IgD-negative memory B cell (primary cell): ENCODE results near the gene RAB11FIP5. TPM values are rescaled to one million over a fixed set of nuclear protein-coding genes. Genes with fewer than 3 reads are reported as not detected.

Source experiments
- H3K27ac Mint-ChIP-seq, 3 donors: one replicate each; pipeline ENCODE4 v1.8.0; 2020 to 2022; ENCODE audit warnings: mild to moderate bottlenecking in 3 of 3, mixed read lengths in 3 of 3, moderate library complexity in 1 of 3
- H3K27me3 Mint-ChIP-seq: one replicate; pipeline ENCODE4 v1.8.0; 2021; ENCODE audit warnings: mixed read lengths
- H3K36me3 Mint-ChIP-seq: one replicate; pipeline ENCODE4 v1.8.0; 2020; ENCODE audit warnings: mild to moderate bottlenecking, mixed read lengths
- H3K4me1 Mint-ChIP-seq, 3 donors: one replicate each; pipeline ENCODE4 v1.8.0; 2020 to 2022; ENCODE audit warnings: mixed read lengths in 3 of 3, mild to moderate bottlenecking in 1 of 3
- H3K4me3 Mint-ChIP-seq, 4 donors: one replicate each; pipeline ENCODE4 v1.8.0; 2020 to 2022; ENCODE audit warnings: mild to moderate bottlenecking in 4 of 4, mixed read lengths in 4 of 4, moderate library complexity in 3 of 4
- H3K9me3 Mint-ChIP-seq, 3 donors: one replicate each; pipeline ENCODE4 v1.8.0; 2020 to 2021; ENCODE audit warnings: mixed read lengths in 3 of 3, mild to moderate bottlenecking in 1 of 3
- polyA plus RNA-seq: library from polyadenylated mRNA; unstranded; fragments of 300-500 nt; fragmentation: Illumina TruSeq; gene quantifications from one replicate; pipeline ENCODE4 v1.2.3, GENCODE V29; 2021

Gene RAB11FIP5
- polyA plus RNA-seq, 1 donor from 2014 or later = 4.8 TPM

DNA sequence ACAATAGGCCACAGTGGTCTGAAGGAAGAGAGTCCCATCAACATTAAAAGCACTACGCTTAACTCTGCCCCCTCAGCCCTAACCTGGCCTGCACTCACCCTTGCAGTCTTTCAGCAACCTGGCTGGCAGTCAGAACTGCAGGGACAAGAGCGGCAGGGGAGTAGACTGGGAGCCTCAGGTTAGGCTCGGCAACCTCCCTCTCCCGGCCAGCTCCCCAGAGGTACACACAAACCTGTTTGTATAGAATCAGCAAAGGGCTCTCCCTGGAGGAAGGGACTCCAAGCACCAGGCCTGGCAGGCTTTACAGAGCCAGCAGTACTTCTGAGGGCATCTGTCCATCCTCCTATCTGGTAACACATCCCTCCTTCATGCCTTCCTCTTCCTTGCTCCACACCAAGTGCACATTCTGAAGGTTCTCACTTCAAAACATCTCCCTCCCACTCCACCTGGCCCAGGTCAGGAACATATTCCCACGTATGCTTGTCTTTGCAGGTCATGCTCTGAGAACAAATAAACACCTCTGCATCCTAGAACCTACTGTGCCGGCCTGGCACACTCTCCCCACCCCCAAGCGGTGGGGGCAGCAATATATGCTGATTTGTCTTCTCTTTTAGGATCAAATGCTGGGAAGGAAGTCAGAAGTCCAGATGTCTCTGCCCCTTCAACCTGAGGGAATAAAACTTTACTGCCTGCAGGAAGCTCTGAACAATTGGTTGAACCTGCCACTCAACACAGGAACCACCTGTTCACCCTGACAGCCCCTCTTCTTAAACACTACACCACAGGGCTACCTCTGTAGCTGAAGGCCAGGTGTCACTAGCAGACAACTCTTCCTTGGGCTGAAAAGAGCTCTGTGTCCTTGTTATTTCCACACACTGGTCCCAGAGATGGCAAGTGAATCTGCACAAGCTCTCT, 28.6 kb downstream of the RAB11FIP5 start:
- no peaks in the 10 kb centered on the region for H3K4me1 Mint-ChIP-seq
- no peaks in the 10 kb centered on the region for H3K36me3 Mint-ChIP-seq
- H3K27me3 Mint-ChIP-seq = no peaks in the 10 kb centered on the region
- H3K27ac Mint-ChIP-seq = peak overlapping the region in 1 of 3 donors; percentile 64
- no peak overlapping the region for H3K4me3 Mint-ChIP-seq
- no peaks in the 10 kb centered on the region for H3K9me3 Mint-ChIP-seq

- Mint-ChIP-seq H3K9me3 (no peaks in the 10 kb centered on the region), H3K27ac (no peak overlapping the region), H3K27me3 (peaks cover 3% of the 10 kb centered on the region), H3K36me3 (peaks cover 1% of the 10 kb centered on the region), H3K4me3 (no peak overlapping the region), H3K4me1 (no peaks in the 10 kb centered on the region)
These were observed 30.0 kb downstream of the RAB11FIP5 start for GRCh38 chr2:73082523-73083410.

DNA sequence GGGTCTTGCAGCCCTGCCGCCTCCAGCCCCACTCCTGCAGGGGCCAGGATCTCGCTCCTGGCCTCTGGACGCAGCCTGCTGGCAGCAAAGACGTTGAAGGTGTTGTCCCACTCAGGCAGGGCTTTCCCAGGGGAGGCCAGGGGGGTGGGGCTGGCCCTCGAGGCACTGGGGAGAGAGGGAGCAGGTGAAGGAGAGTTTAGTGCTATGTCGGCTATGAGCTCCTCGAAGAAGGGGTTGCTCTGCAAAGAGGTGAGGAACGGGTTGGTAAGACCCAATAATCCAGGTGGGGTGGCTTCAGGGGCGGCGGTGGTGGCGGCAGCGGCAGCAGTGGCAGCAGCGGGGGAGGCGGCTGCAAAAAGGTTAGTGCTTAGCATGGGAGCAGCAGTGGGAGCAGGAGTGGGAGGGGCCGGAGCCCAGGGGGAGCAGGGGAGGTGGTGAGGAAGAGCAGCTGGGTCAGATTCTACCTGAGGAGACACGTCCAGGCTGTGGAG, 31.5 kb downstream of the RAB11FIP5 start:
- Mint-ChIP-seq H3K9me3 (no peaks in the 10 kb centered on the region), H3K4me3 (no peak overlapping the region), H3K27me3 (peaks cover 3% of the 10 kb centered on the region), H3K4me1 (no peaks in the 10 kb centered on the region), H3K36me3 (peaks cover 1% of the 10 kb centered on the region), H3K27ac (no peak overlapping the region)

DNA sequence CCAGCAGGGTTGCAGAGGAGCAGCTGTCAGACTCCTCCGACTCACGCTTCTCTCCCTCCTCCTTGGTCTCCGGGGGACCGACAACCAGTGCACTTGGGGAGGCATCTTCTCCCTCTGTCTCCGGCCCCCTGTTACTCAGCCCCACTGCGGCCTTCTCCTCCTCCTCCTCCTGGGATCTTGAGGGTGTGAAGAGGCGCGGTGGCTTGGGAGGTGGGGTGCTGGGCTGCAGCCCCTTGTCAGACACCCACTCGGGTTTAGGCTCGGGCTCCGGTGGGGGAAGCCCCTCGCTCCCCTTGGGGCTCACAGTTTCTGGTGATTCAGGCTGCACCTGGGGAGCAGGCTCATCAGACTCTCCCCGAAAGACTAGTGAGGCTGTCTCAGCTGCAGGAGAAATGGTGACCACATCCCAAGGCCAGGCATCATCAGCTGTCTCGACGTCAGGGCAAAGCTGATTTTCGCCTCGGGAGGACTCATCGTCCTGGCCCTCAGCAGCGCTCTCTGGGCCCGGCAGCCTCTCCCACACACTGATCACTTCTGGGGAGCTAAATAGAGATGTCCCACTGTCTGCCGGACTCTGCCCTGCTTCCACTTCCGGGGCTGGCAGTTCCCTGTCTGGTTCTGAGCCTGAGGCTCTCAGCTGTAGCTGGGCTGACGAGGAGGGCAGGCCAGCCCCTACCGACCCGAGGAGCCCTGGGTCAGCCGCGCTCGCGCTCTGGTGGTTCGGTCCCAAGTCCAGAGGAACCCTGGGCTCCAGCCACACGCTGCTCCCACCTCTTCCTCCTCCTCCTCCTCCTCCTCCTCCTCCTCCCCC, 32.2 kb downstream of the RAB11FIP5 start:
- Mint-ChIP-seq H3K27ac (no peak overlapping the region), H3K9me3 (no peaks in the 10 kb centered on the region), H3K4me3 (no peak overlapping the region), H3K4me1 (no peaks in the 10 kb centered on the region), H3K36me3 (peaks cover 1% of the 10 kb centered on the region), H3K27me3 (peaks cover 3% of the 10 kb centered on the region)

DNA sequence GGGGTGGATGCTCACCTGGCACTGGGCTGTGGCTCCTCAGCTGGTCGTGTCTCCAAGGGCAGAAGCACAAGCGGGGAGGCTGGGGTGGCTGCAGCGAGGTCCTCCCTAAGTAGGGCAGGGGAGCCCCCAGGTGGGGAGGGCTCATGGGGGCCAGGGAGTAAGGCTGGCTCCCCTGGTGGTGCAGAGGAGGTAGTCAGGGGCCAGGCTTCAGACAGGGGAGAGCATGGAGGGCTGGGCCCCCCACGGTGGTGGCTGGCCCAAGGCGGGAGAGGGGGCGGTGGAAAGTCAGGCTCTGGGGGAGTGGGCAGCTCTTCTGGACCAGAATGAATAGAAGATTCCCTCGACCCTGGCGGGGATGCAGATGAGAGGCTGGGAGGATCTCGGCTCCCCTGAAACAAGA, 33.1 kb downstream of the RAB11FIP5 start:
- Mint-ChIP-seq H3K27ac (no peak overlapping the region), H3K36me3 (peaks cover 1% of the 10 kb centered on the region), H3K4me3 (no peak overlapping the region), H3K4me1 (no peaks in the 10 kb centered on the region), H3K27me3 (peaks cover 3% of the 10 kb centered on the region), H3K9me3 (no peaks in the 10 kb centered on the region)

DNA sequence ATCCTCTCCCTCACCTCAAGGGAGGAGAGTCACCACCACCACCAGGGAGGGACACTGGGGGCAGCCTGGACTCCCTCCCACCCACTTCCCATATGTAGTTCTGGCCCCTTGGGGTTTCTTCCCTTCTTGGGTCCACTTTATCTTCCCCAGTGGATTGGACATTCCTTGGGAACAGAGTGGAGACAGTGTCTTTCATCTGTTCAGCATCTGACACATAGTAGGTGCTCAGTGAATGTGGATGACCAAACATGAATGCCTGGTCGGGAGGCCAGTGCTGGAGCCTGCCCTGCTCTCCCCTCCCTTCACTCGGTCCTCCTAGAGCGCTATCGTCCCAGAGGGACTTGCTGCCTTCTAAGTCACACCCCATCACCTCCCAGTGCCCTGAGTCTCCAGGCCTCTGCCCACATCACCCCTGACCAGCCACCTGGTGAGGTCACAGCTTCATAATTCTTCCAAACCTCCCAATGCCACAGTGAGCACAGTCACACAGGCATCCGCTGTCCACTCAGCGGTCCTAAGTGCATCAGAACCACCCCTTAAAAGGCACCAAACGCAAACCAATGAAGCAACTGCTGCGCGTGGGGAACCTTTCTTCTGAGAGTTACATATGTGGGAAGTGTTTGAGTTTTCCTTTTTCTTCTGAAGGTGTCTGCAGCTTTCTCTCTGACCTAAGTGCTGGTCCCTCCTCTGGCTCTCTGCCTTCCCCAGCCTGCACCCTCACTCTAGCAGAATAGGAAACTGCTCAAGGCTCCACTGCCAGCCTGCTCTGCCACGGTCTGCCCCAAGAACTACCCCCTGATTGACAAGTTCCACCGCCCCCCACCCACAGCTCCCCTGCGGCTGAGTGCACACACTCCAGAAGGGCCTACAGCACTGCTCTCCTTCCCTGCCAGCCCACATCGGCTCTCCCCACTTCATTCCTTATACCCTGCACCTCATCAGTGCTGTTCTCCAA, 34.0 kb downstream of the RAB11FIP5 start:
- Mint-ChIP-seq H3K36me3 (peaks cover 1% of the 10 kb centered on the region), H3K4me1 (no peaks in the 10 kb centered on the region), H3K9me3 (no peaks in the 10 kb centered on the region), H3K27ac (peak overlapping the region in 1 of 3 donors; percentile 11), H3K4me3 (no peak overlapping the region), H3K27me3 (peaks cover 3% of the 10 kb centered on the region)

DNA sequence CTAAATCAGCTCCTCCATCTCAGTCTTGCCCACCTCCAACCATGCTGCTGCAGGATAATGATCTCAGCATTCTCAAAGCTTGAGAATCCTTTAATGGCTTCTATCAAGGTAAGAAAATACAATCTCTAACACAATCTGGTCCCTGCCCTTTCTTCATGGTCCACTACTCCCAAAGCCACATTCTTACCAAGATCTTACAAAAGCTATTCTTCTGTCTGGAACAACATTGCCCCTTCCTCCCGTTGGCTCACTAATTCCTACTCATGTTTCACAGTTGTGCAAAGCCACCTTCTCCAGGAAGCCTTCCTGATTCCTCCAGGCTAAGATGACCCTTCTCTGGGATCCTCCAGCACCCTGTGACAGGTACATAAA, 35.3 kb downstream of the RAB11FIP5 start:
- H3K4me1 Mint-ChIP-seq = no peaks in the 10 kb centered on the region
- H3K27ac Mint-ChIP-seq = peak overlapping the region in 1 of 3 donors; percentile 13
- H3K4me3 Mint-ChIP-seq = peak overlapping the region in 1 of 4 donors; percentile 45
- peaks cover 1% of the 10 kb centered on the region for H3K36me3 Mint-ChIP-seq
- H3K27me3 Mint-ChIP-seq = peaks cover 3% of the 10 kb centered on the region
- no peaks in the 10 kb centered on the region for H3K9me3 Mint-ChIP-seq

DNA sequence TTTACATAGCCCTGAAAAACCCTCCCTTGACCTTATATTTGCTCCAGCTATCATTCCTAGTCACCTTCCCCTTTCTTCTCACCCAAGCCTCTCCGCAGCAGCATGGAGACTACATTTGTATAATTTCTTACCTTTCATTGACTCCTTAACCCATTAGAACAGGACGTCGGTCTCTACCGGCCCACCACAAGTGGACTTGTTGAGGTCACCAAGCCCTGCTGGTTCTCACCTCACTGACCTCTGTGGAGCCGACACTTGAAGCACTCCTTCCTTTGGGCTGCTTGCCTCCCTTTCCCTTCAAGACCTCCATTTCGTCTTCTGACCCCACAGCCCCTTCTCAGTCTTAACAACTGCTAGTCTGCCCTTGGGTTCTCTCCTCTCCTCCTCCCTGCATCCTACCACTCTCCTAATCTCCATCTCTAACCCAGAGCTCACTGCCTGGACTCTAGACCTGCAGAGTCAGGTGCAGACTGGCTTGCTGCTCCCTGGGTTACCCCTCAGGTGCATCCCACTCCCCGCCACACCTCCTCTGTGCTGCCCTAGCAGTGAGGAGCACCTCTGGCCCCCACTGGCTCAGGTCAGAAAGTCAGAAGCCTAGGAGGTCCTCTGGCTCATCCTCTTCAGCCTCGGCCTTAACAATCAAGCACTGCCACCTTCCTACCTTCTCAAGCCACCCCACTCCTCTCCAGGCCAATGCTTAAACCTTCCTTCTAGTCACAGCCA, 35.9 kb downstream of the RAB11FIP5 start:
- peak overlapping the region in 1 of 4 donors; percentile 45 for H3K4me3 Mint-ChIP-seq
- peak overlapping the region in 1 of 3 donors; percentile 13 for H3K27ac Mint-ChIP-seq
- H3K4me1 Mint-ChIP-seq = peaks cover 3 to 5% (median 4%) of the 10 kb centered on the region in 3 donors
- H3K36me3 Mint-ChIP-seq = peaks cover 1% of the 10 kb centered on the region
- peaks cover 3% of the 10 kb centered on the region for H3K27me3 Mint-ChIP-seq
- H3K9me3 Mint-ChIP-seq = no peaks in the 10 kb centered on the region

- Mint-ChIP-seq H3K4me3 (no peak overlapping the region), H3K4me1 (peaks cover 3 to 12% (median 6%) of the 10 kb centered on the region in 3 donors), H3K27ac (peak overlapping the region in 1 of 3 donors; percentile 64), H3K36me3 (peaks cover 1% of the 10 kb centered on the region), H3K9me3 (no peaks in the 10 kb centered on the region), H3K27me3 (peaks cover 3% of the 10 kb centered on the region)
These were observed 37.0 kb downstream of the RAB11FIP5 start for GRCh38 chr2:73075477-73076373.

DNA sequence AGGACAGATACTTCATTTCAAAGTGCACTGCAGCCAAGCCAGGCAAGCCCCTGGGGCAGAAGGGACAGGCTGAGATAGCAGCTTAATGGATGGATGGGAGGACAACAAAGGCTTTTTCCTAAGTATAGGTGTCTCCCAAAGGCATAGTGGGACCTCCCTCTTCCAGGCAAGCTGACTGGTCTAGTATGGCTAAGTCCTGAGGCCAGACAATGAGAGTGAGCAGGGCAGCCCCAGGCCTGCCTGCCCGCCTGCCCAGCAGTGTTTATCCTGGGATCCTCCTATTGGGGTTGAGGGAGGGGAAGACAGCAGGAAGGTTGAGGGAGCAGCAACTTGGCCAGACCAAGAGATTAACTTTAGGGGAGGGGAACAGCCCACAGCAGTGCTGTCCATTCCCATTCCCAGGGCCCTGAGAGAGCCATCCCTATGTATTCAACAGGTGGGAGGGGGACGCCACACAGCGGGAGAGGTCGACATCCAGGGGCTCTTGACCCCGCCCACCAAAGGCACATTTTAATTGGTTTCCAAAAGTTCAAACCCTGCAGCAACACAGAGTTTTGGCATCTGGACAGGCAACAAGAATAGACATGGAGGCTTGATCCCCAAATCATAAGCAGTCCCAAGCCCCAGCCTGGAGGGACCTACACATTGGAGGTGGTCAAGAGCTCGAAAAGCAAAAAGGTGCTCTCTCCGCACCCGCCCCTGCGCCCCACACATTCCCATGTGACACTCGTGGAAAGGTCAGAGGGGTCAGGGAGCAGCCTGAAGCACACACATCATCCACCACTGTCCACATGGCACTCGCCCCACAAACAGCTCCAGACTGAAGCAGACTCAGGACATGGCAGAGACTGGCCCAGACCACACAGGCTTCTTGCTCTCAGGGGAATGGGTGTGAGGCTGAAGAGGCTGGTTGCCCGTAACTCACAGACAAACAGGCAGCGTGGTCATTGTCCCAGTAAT, 38.4 kb downstream of the RAB11FIP5 start:
- no peak overlapping the region for H3K4me3 Mint-ChIP-seq
- peaks cover 8 to 19% (median 12%) of the 10 kb centered on the region in 3 donors for H3K4me1 Mint-ChIP-seq
- H3K36me3 Mint-ChIP-seq = peaks cover 1% of the 10 kb centered on the region
- H3K27ac Mint-ChIP-seq = peak overlapping the region in 1 of 3 donors; percentile 42
- H3K9me3 Mint-ChIP-seq = no peaks in the 10 kb centered on the region
- peaks cover 3% of the 10 kb centered on the region for H3K27me3 Mint-ChIP-seq

DNA sequence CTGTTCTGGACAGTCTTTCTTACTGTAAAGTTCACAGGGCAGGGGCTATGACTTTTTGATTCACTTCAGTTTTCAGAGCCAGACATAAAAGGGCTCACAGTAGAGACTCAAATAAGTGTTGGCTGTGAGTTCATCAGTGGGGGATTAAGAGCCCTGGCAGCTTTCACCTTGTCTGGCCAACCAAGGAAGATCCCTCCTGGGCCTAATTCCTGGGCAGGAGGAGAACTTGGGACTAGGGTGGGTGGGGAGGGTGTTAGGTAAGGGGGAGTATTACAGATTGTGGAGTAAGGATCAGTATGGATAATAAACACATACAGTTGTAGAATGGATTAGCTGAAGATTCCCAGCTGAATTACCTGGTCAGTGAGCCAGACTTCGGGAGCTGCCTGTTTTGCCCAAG, 40.3 kb downstream of the RAB11FIP5 start:
- peak overlapping the region; percentile 97 to 99 (median 98) for H3K27ac Mint-ChIP-seq
- no peaks in the 10 kb centered on the region for H3K27me3 Mint-ChIP-seq
- H3K4me3 Mint-ChIP-seq = peak overlapping the region; percentile 93 to 98 (median 96)
- H3K36me3 Mint-ChIP-seq = no peaks in the 10 kb centered on the region
- peaks cover 14 to 19% (median 16%) of the 10 kb centered on the region in 3 donors for H3K4me1 Mint-ChIP-seq
- H3K9me3 Mint-ChIP-seq = no peaks in the 10 kb centered on the region
